Activated gamma-delta T cell (primary cell): Measurements from ENCODE around the gene CST5.
"Not testable (repeated sequence)": the region's sequence is repeated elsewhere in the genome, so short reads cannot be mapped to it uniquely, and the experiment has no call there.

Experiments used
- DNase-seq: peaks from one replicate; lab custom pipeline; 2025; lab: John Stamatoyannopoulos, UW

CST5 gene

GRCh38 chr20:23841693-23842092 is 37.9 kb downstream of the CST5 start:
- DNase-seq = no peak

- no peak for DNase-seq
These were observed 43.8 kb downstream of the CST5 start for GRCh38 chr20:23835716-23836115.

- no peak for DNase-seq
These were observed 46.6 kb downstream of the CST5 start for GRCh38 chr20:23832775-23833513.

- DNase-seq = not testable (repeated sequence)
These were observed 47.6 kb downstream of the CST5 start for GRCh38 chr20:23831961-23832360.

- no peak for DNase-seq
These were observed 53.0 kb downstream of the CST5 start, which contains the start of gene CST2 for GRCh38 chr20:23826541-23827021. Gene CST2 (minus strand): TSS chr20:23826729. CDS start chr20:23826660, 69 bp downstream.
